Measurements from ENCODE around the gene FBN2.

GRCh38 chr5:128279345-128279744 is 258.7 kb downstream of the FBN2 start:
- no peak for TF ChIP-seq POLR2A (IDR thresholded peaks at IDR 0.05; ENCODE audit: low read depth, low read length)
- no peak for TF ChIP-seq POLR2AphosphoS5 (IDR thresholded peaks at IDR 0.05; ENCODE audit: low read depth, low read length)
- no peak for TF ChIP-seq TAF1 (IDR thresholded peaks at IDR 0.05; ENCODE audit: borderline replicate concordance, low read depth, low read length)
